Kidney (tissue), 14 donors: ENCODE measurements around the gene POC1A. TPM values are rescaled to one million over a fixed set of nuclear protein-coding genes. Genes with fewer than 3 reads are reported as not detected.

ENCODE experiments used
- DNase-seq, 5 donors: peaks; one replicate each; pipeline ENCODE4 v3.0.0-alpha.2; 2013 to 2020
- FAIRE-seq: peaks from 2 replicates; lab custom pipeline; 2012; peaks lifted over from hg19 to GRCh38; lab: Jason Lieb, UNC
- H3K27ac ChIP-seq, 2 donors: one replicate each; pipeline ENCODE4 v1.7.0; 2013; ENCODE audit warnings: low read depth in 2 of 2, low read length in 2 of 2, inconsistent platforms in 1 of 2
- H3K27me3 ChIP-seq: one replicate; pipeline ENCODE4 v1.7.1; 2013; ENCODE audit warnings: low read length, inconsistent platforms; ENCODE audit not compliant: control insufficient read depth, insufficient read depth
- H3K36me3 ChIP-seq, 3 donors: one replicate each; pipeline versions ENCODE4 v1.7.0 to v1.7.1; 2013; ENCODE audit warnings: low read length in 3 of 3, control low read depth in 1 of 3, inconsistent platforms in 1 of 3; ENCODE audit not compliant: insufficient read depth in 3 of 3, control insufficient read depth in 2 of 3
- H3K4me1 ChIP-seq, 3 donors: one replicate each; pipeline versions ENCODE4 v1.7.0 to v1.7.1; 2013; ENCODE audit warnings: low read length in 3 of 3, inconsistent platforms in 1 of 3, low read depth in 1 of 3; ENCODE audit not compliant: control insufficient read depth in 2 of 3, insufficient read depth in 2 of 3
- H3K4me3 ChIP-seq, 3 donors: one replicate each; pipeline versions ENCODE4 v1.7.0 to v1.8.1; 2013; ENCODE audit warnings: low read length in 3 of 3, control low read depth in 1 of 3, inconsistent platforms in 1 of 3
- H3K9ac ChIP-seq, 3 donors: one replicate each; pipeline versions ENCODE4 v1.7.0 to v1.7.1; 2013; ENCODE audit warnings: low read length in 3 of 3, control low read depth in 1 of 3, inconsistent platforms in 1 of 3
- H3K9me3 ChIP-seq, 3 donors: one replicate each; pipeline versions ENCODE4 v1.7.0 to v1.7.1; 2013; ENCODE audit warnings: low read length in 3 of 3, control low read depth in 1 of 3, inconsistent platforms in 1 of 3; ENCODE audit not compliant: control insufficient read depth in 2 of 3, insufficient read depth in 1 of 3
- intact Hi-C: fragments of 100-400 bp; cut with DNase I; formaldehyde crosslinking; loops from one replicate; pipeline ENCODE4 v1.11.1; 2022
- polyA plus RNA-seq: library from polyadenylated mRNA; stranded (reverse); fragments of 350-450 nt; fragmentation: Illumina TruSeq; extraction: RNeasy Lipid Tissue Mini Kit (QIAGEN cat#74804); gene quantifications from one replicate; pipeline ENCODE4 v1.2.3, GENCODE V29; 2014; ENCODE audit warnings: low read depth, low replicate concordance; ENCODE audit not compliant: insufficient read depth
- total RNA-seq: library from RNA; stranded (reverse); fragmentation: NEBNext Ultra II Directional; extraction: Animal tissue kit (Norgen Biotek cat#: 25700); gene quantifications from one replicate; pipeline ENCODE4 v1.2.1, GENCODE V29; 2021
- TF ChIP-seq, protein P1 (sequence below): IDR thresholded peaks from 3 replicates; pipeline ENCODE4 v1.5.1; 2012; ENCODE audit warnings: mild to moderate bottlenecking, moderate library complexity, borderline replicate concordance; ENCODE audit not compliant: insufficient read depth; ENCODE audit errors: extremely low read depth
- donor health status: control.
- donor health status: control.
- donor health status: control.
- donor health status: control.
- donor health status: control.
- donor health status: DM: yes; HTN: yes; CAD: no.
- donor health status: Normal renal cell carcinoma (clear cell type).

POC1A gene
- total and polyA plus RNA-seq, 2 donors from 2014 or later: 2.2 to 2.5 TPM

- Histone ChIP-seq H3K27me3 (no peaks in the 10 kb centered on the region), H3K9ac (peak overlapping the region in 1 of 3 donors; percentile 44), H3K27ac (peak overlapping the region; percentile 52 to 73), H3K4me1 (peaks cover 0 to 47% (median 15%) of the 10 kb centered on the region in 3 donors), H3K9me3 (no peaks in the 10 kb centered on the region), H3K4me3 (peak overlapping the region in 2 of 3 donors; percentile 45 to 74), H3K36me3 (peaks cover 0 to 18% (median 8%) of the 10 kb centered on the region in 3 donors)
- intact Hi-C loops: no loop called here
- peak in 3 of 5 donors; percentile 35 to 71 (median 62) for DNase-seq
- no peak for FAIRE-seq
- TF ChIP-seq, protein P1, sequence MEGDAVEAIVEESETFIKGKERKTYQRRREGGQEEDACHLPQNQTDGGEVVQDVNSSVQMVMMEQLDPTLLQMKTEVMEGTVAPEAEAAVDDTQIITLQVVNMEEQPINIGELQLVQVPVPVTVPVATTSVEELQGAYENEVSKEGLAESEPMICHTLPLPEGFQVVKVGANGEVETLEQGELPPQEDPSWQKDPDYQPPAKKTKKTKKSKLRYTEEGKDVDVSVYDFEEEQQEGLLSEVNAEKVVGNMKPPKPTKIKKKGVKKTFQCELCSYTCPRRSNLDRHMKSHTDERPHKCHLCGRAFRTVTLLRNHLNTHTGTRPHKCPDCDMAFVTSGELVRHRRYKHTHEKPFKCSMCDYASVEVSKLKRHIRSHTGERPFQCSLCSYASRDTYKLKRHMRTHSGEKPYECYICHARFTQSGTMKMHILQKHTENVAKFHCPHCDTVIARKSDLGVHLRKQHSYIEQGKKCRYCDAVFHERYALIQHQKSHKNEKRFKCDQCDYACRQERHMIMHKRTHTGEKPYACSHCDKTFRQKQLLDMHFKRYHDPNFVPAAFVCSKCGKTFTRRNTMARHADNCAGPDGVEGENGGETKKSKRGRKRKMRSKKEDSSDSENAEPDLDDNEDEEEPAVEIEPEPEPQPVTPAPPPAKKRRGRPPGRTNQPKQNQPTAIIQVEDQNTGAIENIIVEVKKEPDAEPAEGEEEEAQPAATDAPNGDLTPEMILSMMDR: peak; percentile 37
Measured at GRCh38 chr3:52053307-52054304, 100.6 kb downstream of the POC1A start.

GRCh38 chr3:52052831-52053306 lies 101.4 kb downstream of the POC1A start:
- peaks cover 0 to 21% (median 8%) of the 10 kb centered on the region in 3 donors for H3K36me3 ChIP-seq
- no peaks in the 10 kb centered on the region for H3K27me3 ChIP-seq
- TF ChIP-seq, protein P1: peak; percentile 36
- H3K27ac ChIP-seq: peak overlapping the region; percentile 52 to 74
- peak overlapping the region in 2 of 3 donors; percentile 26 to 32 for H3K4me3 ChIP-seq
- H3K9me3 ChIP-seq: no peaks in the 10 kb centered on the region
- intact Hi-C loops: no loop called here
- H3K4me1 ChIP-seq: peaks cover 0 to 46% (median 15%) of the 10 kb centered on the region in 3 donors
- FAIRE-seq (no peak), DNase-seq (peak; percentile 76 to 93 (median 85))
- peak overlapping the region in 1 of 3 donors; percentile 62 for H3K9ac ChIP-seq

DNA sequence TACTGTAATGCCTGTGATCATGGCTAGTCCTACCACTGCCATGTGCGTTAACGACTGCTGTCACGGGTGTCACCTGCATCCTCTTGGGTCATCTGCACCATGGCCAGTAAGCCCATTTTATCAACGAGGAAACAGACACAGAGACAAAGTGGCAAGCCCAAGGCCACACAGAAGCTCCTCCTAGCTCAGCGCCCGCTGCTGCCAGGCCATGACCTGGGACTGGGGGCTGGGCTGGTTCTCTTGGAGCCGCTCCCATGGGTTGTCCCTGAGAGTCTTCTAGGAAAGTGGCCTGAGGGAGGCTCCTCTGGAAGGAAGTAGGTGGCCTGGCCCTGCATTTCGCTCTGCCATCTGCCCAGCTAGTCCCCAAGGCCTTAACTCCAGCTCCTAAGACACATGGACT lies 102.8 kb downstream of the POC1A start:
- H3K4me1 ChIP-seq: peaks cover 0 to 43% (median 15%) of the 10 kb centered on the region in 3 donors
- DNase-seq (no peak), FAIRE-seq (no peak)

More for the DNA sequence above, 102.8 kb downstream of the POC1A start:
- H3K9ac ChIP-seq: no peak overlapping the region
- intact Hi-C loops: no loop called here
- no peaks in the 10 kb centered on the region for H3K27me3 ChIP-seq
- peaks cover 0 to 21% (median 8%) of the 10 kb centered on the region in 3 donors for H3K36me3 ChIP-seq
- no peak overlapping the region for H3K4me3 ChIP-seq
- H3K9me3 ChIP-seq: no peaks in the 10 kb centered on the region
- H3K27ac ChIP-seq: peak overlapping the region; percentile 43 to 74
- TF ChIP-seq, protein P1: no peak
